A673 (cell line): ENCODE measurements around the gene PTPN14. TPM values are rescaled to one million over a fixed set of nuclear protein-coding genes. Genes with fewer than 3 reads are reported as not detected.

Source experiments
- BruUV-seq: library from RNA; stranded (reverse); fragments of 400-500 nt; replicated peaks from 2 replicates; lab custom pipeline; 2021; lab: Mats Ljungman, UMichigan
- CTCF ChIA-PET: fragments of 300-600 bp; sonication (Branson Sonifier 250); formaldehyde crosslinking; loops from one replicate; lab custom pipeline; 2022; ENCODE audit warnings: antibody characterized with exemption; lab: Charles Lee
- POLR2A ChIA-PET: fragments of 300-600 bp; sonication (Branson Sonifier 250); formaldehyde crosslinking; loops from one replicate; lab custom pipeline; 2022; ENCODE audit warnings: antibody characterized with exemption; ENCODE audit not compliant: low non-redundant PET; lab: Charles Lee
- DNase-seq: peaks from one replicate; pipeline ENCODE4 v3.0.0-alpha.2; 2015; ENCODE audit warnings: low spot score
- H3K27ac ChIP-seq: fragments of 200-600 bp; sonication (generic); 2 replicates; pipeline ENCODE4 v1.5.1; 2016; ENCODE audit warnings: mixed run types, low read depth, mild to moderate bottlenecking, mixed read lengths, antibody characterized with exemption, low read length; ENCODE audit not compliant: poor library complexity, severe bottlenecking
- H3K27me3 ChIP-seq: fragments of 200-600 bp; sonication (generic); replicated peaks from 2 replicates; pipeline ENCODE4 v1.6.1; 2017; ENCODE audit warnings: mixed run types, low read depth, mild to moderate bottlenecking, mixed read lengths, antibody characterized with exemption, low read length; ENCODE audit not compliant: insufficient read depth, poor library complexity
- H3K36me3 ChIP-seq: fragments of 200-600 bp; sonication (generic); 2 replicates; pipeline ENCODE4 v1.6.1; 2016; ENCODE audit warnings: mixed run types, mild to moderate bottlenecking, mixed read lengths, antibody characterized with exemption, low read length; ENCODE audit not compliant: insufficient read depth, poor library complexity, severe bottlenecking
- H3K4me1 ChIP-seq: fragments of 200-600 bp; sonication (generic); 2 replicates; pipeline ENCODE4 v1.6.1; 2017; ENCODE audit warnings: mixed run types, mild to moderate bottlenecking, mixed read lengths, antibody characterized with exemption, low read length; ENCODE audit not compliant: insufficient read depth, poor library complexity, severe bottlenecking
- H3K4me3 ChIP-seq: fragments of 200-600 bp; sonication (generic); 2 replicates; pipeline ENCODE4 v1.5.1; 2016; ENCODE audit warnings: low read depth, mixed run types, mild to moderate bottlenecking, mixed read lengths, low read length; ENCODE audit not compliant: poor library complexity, severe bottlenecking
- H3K9me3 ChIP-seq: fragments of 200-600 bp; sonication (generic); 2 replicates; pipeline ENCODE4 v1.6.1; 2016; ENCODE audit warnings: mixed run types, low read depth, mild to moderate bottlenecking, mixed read lengths, antibody characterized with exemption, low read length; ENCODE audit not compliant: poor library complexity, severe bottlenecking
- EZH2 ChIP-seq: fragments of 200-600 bp; sonication (generic); IDR thresholded peaks from 2 replicates; pipeline ENCODE4 v1.6.1; 2017; ENCODE audit warnings: borderline replicate concordance, low read depth, mild to moderate bottlenecking, mixed read lengths, antibody characterized with exemption, low read length; ENCODE audit not compliant: poor library complexity, severe bottlenecking
- intact Hi-C: fragments of 100-400 bp; cut with micrococcal nuclease; formaldehyde crosslinking; loops from one replicate; pipeline ENCODE4 v1.10.0; 2022; ENCODE audit not compliant: unreplicated experiment
- total RNA-seq: library from RNA; stranded (reverse); gene quantifications from 2 replicates; pipeline ENCODE4 v1.2.3, GENCODE V29; 2021
- TF ChIP-seq, protein P1 (sequence below): fragments of 300-800, 200-600 bp; sonication (generic); conservative IDR thresholded peaks from 2 replicates; pipeline ENCODE4 v1.5.1; 2017; ENCODE audit warnings: low read depth, mild to moderate bottlenecking, antibody characterized with exemption, low read length, moderate library complexity, mixed read lengths

Gene PTPN14
- total RNA-seq, 1 experiment from 2014 or later, result 114 TPM

- no peak for DNase-seq
- intact Hi-C loops, result no loop called here
- Histone ChIP-seq H3K4me3 (no peak overlapping the region), H3K4me1 (peaks cover 59% of the 10 kb centered on the region), H3K27me3 (no peaks in the 10 kb centered on the region), H3K36me3 (no peaks in the 10 kb centered on the region), H3K9me3 (peaks cover 9% of the 10 kb centered on the region), H3K27ac (no peak overlapping the region)
- TF ChIP-seq, protein P1, sequence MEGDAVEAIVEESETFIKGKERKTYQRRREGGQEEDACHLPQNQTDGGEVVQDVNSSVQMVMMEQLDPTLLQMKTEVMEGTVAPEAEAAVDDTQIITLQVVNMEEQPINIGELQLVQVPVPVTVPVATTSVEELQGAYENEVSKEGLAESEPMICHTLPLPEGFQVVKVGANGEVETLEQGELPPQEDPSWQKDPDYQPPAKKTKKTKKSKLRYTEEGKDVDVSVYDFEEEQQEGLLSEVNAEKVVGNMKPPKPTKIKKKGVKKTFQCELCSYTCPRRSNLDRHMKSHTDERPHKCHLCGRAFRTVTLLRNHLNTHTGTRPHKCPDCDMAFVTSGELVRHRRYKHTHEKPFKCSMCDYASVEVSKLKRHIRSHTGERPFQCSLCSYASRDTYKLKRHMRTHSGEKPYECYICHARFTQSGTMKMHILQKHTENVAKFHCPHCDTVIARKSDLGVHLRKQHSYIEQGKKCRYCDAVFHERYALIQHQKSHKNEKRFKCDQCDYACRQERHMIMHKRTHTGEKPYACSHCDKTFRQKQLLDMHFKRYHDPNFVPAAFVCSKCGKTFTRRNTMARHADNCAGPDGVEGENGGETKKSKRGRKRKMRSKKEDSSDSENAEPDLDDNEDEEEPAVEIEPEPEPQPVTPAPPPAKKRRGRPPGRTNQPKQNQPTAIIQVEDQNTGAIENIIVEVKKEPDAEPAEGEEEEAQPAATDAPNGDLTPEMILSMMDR, result no peak
- no peak for TF ChIP-seq EZH2
- BruUV-seq, result no TSS peak
- ChIA-PET CTCF (no interaction called here), POLR2A (no interaction called here)
Observed at GRCh38 chr1:214515544-214516433, 35.6 kb downstream of the PTPN14 start.

GRCh38 chr1:214514819-214515383, 36.5 kb downstream of the PTPN14 start:
- DNase-seq, result no peak
- BruUV-seq, result no TSS peak
- Histone ChIP-seq H3K27ac (peak overlapping the region; percentile 9), H3K4me3 (no peak overlapping the region), H3K36me3 (peaks cover 6% of the 10 kb centered on the region), H3K9me3 (peaks cover 17% of the 10 kb centered on the region), H3K27me3 (no peaks in the 10 kb centered on the region), H3K4me1 (peaks cover 57% of the 10 kb centered on the region)
- ChIA-PET CTCF (interaction anchor here (0.6 kb wide), 1 partner anchor 70 kb away, joined by 3 read pairs; no protein-coding TSS in a partner anchor), POLR2A (no interaction called here)
- TF ChIP-seq EZH2, result no peak
- TF ChIP-seq, protein P1, result no peak
- intact Hi-C loops, result no loop called here

DNA sequence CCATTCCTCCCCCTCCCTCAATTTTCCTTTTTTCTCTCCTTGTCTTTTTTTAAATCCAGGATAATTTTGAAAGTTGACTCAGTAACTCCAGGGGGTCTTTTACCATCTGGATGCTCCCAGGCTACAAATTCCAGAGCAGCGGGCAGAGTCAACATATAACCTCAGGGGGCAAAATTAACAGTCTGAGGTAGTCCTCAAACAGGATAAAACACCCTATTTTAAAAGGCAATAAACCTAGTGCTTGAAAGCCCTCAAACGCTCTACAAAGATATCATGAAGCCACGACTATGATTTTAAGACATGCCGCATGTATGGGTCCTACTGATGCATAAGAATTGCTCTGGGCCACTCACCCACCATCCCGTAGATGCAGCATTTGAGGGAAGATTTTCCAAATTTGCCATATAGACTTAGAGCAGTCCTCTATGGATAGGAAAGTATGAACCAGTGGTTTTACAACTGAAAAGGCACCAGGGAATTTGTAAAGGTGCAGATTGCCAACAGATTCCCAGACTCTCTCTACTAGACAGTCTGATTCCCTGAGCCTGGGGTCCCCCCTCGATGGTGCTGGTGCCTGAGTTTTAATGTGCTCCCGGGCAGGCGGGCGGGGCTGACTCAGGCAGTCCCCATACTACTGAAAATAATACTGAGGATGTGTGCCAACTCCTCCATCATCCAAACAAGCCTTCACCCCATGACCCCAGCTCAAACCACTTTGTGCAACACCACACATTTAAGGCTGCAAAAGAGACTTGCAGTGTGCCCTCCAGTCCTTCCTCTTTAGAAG, 37.2 kb downstream of the PTPN14 start:
- no peak overlapping the region for H3K4me3 ChIP-seq
- H3K4me1 ChIP-seq, result peaks cover 52% of the 10 kb centered on the region
- H3K9me3 ChIP-seq, result peaks cover 18% of the 10 kb centered on the region
- intact Hi-C loops, result no loop called here
- CTCF ChIA-PET, result no interaction called here
- H3K36me3 ChIP-seq, result peaks cover 6% of the 10 kb centered on the region
- TF ChIP-seq, protein P1, result no peak
- no peak for TF ChIP-seq EZH2
- no peaks in the 10 kb centered on the region for H3K27me3 ChIP-seq
- peak; percentile 86 for DNase-seq
- H3K27ac ChIP-seq, result peak overlapping the region; percentile 9
- BruUV-seq, result no TSS peak
- POLR2A ChIA-PET, result no interaction called here
